NCI-H2081 (cell line): ENCODE results near the gene NTN1.

Experiments
- DNase-seq, 2 experiments: peaks; one replicate each; lab custom pipeline; 2025; lab: John Stamatoyannopoulos, UW

The NTN1 gene

DNA sequence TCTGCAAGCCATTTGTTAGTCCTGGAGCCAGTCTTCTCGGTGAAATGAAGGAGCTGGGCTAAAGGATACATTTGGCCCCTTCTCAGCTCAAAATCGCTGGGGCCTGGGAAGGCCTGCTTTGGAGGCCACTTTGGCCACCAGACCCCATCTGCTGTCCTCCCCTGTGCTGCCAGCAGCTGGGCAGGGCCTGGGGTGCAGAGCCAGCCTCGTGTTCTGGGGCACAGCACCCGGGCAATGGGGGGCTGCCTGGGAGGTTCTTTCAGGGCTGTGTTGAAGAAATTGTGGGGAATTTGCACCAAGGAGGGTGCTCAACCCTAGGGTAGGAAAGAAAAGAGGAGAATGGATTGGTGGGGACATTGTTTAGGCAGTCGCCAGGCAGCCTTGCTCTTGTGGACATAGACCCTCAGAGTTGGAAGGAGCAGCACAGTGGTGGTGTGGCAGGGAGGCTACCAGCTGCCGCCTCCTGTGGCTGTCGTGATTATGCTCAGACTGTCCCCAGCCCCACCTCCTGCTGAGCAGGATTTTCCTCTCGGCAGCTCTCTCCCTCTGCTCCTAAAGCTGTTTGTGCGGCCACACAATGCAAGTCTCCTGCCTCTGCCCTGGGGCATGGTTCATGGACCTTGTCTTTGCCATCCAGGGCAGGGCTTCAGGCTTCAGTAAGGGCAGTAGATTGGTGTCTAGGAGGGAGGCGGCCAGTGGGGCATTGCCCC, 174.8 kb downstream of the NTN1 start:
- peak in 1 of 2 experiments; percentile 56 for DNase-seq

DNA sequence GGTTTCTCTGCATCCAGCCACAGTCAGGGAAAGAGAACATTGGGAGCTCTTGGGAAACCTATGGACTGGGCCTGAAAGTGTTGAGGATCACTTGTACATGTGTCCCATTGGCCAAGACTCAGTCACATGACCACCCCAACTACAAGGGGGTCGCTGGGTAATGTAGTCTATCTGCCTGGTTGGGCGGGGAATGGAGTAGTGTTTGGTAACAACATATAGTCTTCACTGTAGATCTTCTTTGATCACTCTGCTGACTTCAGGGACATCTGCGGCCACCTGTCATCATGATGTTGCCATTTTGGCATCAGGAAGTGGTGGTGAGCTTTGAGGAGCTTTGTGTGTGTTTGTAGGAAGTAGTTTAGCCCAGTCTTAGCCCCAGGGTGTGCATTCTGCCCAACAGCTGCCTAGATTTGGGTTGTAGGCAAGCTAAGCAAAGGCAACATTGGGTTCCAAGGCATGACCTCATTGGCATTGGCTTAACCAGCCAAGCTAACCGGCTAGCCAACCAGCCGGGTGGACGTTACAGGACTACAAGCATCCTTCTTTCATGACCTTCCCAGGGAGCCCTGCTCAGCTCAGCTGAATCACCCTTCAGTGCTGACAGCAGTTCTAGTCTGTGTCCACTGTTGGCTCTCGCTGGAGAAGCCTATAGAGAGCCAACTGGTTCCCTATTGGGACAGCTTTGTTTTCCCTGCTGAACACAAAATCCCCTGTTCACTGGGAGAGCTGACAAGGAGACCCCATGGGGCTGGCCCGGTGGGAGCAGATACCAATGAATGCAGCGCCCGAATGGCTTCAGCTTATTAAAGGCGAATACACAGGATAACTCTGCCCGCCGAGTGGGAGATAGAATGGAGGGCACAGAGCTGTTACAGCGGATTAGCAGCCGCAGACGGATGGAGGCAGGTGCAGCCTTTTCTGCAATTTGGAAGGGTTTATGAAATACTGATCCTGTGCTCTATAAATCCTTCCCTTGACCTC, 178.6 kb downstream of the NTN1 start:
- no peak for DNase-seq

DNA sequence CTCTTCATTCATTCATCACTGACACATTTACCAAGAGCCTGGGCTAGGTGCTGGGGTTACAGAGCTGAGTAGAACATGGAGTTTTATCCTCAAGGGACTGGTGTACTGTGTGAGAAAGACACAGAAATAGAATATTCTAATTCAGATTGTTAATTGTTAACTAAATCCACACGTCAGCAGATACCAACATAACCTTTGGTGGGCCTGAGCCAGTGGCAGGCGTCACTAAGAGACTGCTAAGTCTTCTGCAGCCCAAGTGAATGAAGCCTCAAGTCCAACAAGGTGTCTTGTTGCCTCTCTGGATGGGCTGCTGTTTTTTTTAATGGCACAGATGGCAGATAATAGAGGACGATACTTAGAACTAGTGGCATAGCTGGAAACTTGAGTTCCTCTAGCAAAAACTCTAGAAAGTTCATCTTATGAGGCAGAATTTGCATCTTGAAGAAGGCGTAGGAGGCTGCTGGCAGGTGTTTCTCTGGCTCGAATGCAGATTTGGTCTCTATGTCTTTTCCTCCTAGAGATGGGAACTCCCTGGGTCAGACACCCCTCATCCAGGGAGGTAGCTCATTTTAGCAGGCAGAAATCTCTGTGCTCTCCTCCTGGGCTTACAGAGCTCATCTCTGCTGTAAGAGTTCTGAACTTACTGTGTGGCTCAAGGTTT, 179.5 kb downstream of the NTN1 start:
- DNase-seq = no peak

DNA sequence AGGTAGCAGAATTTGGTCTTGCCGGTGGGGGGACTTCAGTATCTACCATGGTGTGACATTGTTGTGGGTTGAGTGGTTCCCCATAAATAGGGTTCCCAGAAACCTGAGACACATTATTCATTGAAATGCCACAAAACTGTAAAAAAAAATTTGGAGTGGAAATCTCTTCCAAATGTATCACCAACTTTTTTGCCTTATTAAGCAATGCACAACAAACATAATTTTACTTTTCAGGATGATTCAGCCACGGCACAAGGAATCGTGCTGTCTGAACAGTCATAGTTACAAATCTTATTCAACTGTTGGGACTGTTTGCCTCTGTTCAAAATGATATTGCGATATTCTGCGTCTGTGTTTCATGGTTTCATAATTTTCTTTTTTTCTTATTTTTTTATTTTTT, 181.2 kb downstream of the NTN1 start:
- no peak for DNase-seq

DNA sequence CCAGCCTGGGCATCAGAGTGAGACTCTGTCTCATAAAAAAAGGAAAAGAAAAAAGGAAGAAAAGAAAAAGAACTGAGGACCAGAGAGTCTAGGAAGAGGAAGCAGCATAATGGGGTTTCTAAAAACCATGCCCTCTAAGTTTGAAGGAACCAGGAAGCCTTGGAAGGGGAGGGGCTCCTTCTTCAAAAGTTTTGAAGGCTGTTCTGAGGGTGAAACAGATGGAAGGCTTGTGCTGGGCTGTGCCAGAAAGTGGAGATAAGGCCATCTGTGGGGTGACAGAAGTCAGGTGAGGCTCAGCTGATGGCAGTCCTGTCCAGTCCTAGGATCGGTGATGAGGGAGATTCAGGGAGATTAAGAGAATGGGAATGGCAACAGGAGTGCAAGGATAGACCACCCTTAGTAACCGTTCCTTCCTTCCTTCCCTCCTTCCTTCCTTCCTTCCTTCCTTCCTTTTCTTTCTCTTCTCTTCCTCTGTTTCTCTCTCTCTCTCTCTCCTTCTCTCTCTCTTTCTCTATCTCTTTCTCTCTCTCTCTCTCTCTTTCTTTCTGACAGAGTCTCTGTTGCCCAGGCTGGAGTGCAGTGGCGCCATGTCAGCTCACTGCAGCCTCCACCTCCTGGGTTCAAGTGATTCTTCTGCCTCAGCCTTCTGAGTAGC, 182.6 kb downstream of the NTN1 start:
- no peak for DNase-seq

DNA sequence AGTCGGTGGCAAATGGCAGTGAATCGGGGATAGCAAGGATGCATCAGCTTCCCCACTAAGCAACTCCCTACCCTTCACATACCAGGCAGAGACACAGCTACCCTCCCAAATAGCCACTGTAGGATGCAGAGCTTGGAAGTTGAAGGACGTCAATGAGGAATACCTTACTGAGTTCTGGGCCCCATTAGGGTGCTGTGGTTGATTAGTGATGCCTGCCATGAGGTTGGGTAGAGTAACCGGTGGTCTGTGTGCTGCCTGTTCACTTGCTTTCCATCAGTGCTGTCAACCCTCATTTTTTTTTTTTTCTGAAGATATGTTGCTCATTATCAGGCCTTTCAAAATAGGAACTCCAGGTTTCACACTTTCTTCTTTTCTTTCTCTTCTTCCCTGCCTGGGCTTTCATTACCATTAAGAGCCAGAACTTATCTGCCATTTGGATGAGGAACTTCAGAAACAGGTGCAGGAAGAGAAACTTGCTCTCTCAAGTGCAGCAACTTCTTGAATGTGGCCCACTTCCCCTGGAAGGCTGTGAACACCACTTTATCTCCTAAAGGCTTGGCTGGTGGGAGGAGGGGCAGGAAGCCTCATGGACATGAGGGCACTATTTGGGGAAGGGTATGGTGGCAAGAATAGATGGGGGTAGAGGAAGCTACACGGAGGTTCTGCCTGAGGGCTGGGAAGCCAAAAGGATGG, 183.5 kb downstream of the NTN1 start:
- DNase-seq = no peak

DNA sequence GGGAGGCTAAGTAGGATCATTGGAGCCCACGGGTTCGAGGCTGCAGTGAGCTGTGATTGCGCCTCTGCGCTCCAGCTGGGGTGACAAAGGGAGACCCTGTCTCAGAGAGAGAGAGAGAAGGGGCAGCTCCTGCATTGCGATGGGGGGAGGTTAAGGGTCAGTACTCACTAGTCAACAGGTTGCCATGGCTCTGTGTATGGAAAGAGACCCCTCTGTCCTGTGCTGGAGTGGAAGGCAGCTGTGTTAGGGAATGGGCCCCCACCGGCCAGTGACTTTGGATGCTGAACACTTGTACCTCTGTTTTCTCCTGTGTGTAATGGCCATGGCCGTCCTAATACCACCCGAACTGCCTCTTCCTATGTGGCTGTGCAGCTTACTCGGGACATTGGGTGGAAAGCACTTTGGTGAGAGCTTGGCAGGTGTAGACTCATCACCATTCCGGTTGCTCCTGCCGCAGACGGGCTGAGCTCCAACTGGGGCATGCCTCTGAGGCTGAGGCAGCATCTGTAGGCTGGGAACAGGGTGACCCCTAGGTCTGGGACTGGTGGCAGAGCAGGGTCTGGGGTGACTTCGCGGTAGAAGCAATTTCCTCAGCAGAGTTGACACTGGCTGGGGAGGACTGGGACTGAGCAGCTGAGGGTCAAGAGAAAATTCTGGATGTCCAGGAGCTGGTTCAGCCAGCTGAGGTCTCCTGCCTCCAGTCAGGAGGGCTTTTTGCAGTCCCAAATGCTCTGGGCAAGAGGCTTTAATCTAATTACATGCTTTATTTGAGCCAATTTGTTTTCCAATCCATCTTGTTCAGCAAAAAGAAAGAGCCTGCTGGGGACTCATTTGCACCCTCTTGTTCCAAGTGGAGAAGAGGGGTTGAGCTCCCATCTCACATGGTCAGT, 184.5 kb downstream of the NTN1 start:
- no peak for DNase-seq

DNA sequence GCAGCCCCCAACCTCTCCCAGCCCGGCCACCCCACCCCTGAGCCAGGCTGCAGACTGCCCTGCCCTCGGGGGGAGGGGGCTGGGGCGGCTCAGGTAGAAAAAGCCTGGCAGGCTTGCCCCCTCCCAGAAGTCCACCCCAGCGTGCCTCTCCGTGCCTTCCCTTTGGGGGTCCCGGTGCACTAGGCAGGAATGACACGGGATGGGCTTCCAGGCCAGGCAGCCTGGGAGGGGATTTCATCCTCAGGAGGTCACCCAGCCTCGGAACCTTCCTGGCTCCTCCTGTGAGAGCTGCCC, 185.0 kb downstream of the NTN1 start:
- DNase-seq = no peak

DNA sequence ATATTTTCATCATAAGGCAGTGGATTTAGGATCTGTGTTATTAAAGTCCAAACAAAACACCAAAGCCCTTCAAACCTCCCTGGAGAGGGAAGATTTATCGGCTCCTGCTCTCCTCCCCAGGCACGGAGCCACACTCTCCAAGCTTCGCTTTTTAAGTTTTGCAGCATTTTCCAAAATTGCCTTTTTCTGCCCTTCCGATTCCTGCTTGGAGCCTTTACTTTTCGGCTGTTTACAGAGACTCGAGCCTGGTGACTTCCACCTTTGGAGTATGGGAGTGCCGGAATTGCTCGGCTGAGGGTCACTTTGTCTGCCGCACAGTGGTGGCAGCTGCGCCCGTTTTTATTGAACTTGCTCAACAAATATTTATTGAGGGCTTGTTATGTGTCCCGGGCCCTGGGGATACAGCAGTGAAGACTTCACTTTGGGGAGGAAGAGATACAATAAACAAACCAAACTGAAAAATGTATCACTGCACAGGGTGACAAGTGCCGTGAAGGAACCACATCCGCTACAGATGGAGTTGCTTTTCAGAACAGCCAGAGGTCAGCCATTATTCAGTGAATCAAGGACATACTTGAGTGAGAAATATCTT, 185.5 kb downstream of the NTN1 start:
- DNase-seq = no peak

DNA sequence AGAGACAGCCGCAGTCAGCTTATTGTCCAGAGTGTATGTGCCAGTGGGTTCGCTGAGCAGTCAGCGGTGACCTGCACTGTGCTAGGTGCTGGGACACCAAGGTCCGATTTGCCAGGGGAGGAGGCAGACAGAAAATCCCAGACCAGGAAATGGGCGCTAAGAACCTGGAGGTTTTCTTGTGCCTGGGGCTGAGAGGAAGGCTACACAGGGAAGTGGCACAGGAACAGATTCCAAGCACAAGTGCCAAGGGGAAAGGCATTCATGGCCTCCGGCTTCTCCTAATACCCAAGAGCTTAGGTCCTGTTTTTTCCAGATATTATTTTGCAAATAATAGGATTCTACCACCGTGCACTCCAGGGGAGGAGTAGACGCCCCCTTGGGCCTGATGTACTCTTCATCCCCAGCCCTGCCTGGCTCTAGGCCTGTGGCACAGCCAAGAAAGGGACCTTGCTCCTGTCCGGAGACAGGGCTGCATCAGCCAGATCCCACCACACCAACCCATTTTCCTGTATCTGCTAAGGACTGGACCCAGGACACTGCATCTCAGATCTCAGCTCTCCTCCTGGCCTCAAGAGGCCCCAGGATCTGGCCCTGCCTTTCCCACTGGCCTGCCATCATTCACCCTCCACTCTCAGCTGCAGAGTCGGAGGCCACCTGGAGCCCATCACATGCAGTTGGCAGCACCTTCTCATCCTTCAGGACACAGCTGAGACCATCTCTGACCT, 187.2 kb downstream of the NTN1 start:
- no peak for DNase-seq

DNA sequence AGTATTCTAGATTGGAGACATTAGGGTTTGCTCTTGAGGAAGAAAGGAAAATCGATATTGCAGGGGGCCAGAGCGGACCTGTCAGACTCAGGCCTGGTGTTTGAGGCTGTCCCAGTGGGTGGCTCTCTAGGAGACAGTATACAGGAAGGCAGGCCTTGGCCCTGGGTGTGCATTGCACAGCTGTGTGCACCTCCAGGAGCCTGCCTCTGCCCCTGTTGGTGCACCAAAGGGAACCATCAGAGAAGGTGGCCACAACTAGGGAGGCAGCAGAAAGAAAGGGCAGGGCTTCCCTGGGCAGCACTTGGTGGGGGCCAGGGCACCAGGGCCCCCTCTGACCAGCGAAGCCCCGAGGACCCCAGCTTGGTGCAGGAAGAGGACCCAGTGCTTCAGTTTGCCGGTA, 188.0 kb downstream of the NTN1 start:
- DNase-seq = no peak

DNA sequence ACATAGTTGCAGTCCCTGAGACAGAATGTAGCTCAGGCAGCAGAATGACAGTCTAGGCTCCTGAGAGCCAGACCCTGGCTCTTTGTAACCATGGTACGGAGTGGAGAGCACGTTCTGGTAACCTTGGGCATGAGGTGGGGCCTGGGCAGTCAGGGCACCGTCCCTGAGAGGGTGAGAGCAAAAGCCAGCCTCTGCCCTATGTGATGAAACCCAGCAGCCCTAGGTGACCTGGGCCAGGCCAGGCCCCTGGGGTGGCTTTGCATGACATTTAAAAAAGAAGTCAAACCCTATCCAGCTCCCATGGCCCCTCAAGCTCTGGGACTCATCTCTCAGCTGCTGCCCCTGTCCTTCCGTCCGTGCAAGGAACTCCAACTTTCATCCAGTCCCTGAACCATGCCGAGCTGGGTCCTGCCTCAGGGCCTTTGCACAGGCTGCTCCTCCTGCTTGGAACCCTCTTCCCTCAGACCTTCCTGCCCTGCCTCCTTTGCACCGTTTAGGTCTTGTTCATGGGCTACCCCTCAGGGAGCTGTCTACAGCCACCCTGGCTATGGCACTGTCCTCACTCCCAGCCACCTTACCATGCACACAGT, 188.6 kb downstream of the NTN1 start:
- DNase-seq = no peak

DNA sequence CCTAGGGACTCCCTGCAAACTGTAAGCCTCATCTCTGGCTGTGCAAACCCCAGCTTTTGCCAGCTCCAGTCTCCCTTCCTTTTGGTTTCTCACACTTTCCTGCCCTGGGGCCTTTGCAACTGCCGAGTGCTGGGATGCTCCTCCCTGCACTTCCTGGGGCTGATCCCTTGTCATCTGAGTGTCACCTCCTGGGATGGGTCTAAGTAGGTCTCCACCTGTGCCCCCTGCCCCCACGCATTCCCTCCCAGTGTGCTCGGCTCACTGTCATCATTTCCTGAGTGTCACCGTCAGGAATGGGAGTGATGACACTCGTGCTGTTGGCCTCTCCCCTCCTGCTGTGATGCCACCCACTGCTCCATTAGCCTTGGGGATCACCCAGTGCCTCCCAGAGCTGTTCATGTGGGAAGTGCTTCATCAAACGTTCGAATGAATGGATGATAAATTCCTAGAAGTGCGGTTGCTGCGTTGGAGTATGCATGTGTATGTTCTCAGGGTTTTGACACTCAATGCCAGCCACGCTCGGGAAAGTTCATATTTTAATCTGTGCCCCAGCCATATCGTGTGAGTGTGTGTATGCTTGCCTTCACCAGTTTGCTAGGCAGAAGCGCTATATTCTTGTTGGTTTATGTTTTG, 189.9 kb downstream of the NTN1 start:
- no peak for DNase-seq

DNA sequence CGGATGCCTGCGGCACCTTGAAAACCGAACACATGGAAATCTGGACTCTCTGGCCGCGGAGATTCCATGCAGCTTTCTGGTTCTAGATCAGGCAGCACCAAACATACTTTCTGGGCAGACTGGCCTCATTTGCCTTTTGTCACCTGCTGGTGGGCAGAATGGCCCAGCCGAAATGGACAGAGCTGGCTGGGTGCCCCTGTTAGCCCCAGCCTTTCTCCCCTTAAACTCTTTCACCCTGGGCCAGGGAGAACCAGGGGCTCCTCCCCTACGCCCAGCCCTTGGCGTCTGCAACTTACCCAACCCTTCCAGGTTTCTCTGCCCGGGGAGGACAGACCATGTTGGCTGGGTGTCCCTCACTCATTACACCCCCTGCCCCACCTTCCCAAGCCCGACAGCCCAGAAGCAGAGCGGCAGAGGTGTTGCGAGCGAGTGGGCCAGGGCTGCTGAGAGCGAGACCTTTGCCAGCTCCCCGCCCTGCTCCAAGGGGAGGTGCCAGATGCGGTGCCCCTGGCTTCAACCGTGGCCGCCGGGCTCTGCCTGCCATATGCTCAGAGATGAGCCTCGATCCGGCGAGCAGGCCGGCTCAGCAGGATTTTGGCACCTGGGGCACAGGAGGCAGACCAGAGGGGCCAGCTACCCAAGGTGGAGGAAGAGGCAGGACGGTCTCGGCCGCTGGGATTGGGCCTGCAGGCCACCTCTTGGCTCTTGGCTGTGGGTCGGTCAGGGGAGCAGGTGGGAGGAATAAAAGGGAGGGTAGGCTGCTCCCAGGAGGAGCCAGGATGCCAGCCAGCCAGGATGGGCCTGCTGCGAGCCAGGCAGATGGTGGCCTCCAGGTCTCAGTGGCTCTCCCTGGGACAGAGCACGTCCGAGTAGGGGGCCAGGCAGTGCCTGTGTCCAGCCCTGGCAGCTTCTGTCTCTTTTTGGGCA, 191.3 kb downstream of the NTN1 start:
- DNase-seq = no peak

DNA sequence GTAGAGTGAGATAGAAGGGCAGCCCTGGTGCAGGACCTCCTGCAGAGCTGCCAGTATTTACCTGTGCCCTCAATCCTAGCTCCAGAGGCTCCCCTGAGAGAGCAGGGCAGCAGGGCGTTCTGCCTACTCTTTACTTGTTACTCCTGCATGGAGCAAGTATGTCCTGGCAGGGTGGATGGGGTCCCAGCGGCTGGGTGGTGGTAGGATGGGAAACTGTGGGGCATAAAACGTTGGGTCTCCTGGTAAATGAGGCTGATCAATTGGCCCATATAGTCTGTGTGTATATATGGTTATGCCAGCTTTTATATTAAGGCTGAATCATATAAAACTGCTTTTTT, 192.0 kb downstream of the NTN1 start:
- no peak for DNase-seq

DNA sequence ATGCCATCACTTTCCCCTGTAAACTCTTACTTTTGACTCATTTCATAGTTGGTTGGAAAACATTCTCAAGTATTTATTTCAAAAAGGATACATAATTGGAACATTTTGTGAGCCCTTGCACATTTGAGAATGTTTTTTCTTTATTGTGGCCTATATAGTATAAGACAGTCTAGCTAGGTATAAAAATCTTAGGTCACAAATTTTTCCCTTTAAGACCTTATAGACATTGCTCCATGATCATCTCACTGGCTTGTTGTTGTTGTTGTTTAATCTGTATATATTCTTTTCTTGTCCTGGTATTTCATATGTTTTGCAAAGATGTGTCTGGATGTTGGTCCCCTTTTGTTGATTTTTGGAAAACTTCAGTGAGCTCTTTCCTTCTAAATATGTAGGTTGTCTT, 194.2 kb downstream of the NTN1 start:
- DNase-seq = no peak

DNA sequence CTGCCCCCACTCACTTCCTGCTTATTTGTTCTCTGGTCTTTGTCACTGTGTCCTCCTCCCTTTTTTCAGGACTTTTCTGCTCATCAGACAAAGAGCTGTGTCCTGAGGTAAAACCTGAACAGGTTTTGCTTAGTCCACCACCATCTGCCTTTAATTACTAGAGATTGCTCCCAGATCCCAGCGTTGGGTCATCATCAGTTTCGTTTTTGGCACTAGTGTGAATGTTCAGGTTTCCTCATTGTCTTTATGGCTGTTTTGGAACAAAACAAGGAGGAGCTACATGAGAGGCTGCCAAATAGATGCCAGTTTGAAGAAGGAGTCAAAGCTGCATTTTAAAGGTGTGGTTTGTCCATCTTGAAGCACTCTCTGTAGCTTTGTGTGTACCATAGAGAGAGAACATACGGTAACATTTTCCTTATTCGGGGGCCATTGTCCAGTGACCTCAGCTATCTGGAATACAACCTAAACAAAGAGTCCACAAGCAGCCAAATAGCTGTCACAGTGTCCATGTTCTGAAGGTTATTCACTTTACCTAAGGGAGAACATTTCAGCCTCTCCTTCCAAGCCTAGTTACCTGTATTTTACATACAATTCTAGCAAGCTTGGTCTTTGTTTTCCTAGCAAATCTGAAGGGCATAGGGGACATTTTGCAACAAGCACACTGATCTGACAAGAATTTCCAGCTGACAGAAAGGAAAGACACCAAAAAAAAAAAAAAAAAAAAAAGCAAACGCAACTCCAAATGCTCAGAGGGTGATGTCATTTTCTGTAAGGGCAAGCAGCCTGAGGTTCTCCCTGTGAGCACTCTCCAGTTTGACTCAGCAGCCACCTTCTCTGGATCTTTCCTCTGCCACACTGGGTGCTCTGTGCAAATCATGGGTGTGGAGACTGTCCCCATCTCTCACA, 196.1 kb downstream of the NTN1 start:
- no peak for DNase-seq
